ENCODE results near the gene ZNF628.

The ZNF628 gene

GRCh38 chr19:55457683-55458457 is 18.5 kb upstream of the ZNF628 start:
- no peak for TF ChIP-seq ZFX (IDR thresholded peaks at IDR 0.05)
- no peak for TF ChIP-seq CTCF (conservative IDR thresholded peaks at IDR 0.05)
- no peak overlapping the region for H3K27ac ChIP-seq

- no peak overlapping the region; the same call in 1 of the 2 replicates for H3K27ac ChIP-seq
- TF ChIP-seq ZFX (IDR thresholded peaks at IDR 0.05) (no peak), CTCF (conservative IDR thresholded peaks at IDR 0.05) (no peak)
Measured at GRCh38 chr19:55459551-55459949, 16.9 kb upstream of the ZNF628 start.

GRCh38 chr19:55459950-55460657 is 16.3 kb upstream of the ZNF628 start:
- peak overlapping the region; percentile 96 for H3K27ac ChIP-seq
- TF ChIP-seq ZFX (IDR thresholded peaks at IDR 0.05) (no peak), CTCF (conservative IDR thresholded peaks at IDR 0.05) (no peak)

- H3K27ac ChIP-seq: peak overlapping the region; percentile 96
- TF ChIP-seq ZFX (IDR thresholded peaks at IDR 0.05) (no peak), CTCF (conservative IDR thresholded peaks at IDR 0.05) (no peak)
Measured at GRCh38 chr19:55460670-55461258, 15.7 kb upstream of the ZNF628 start.

GRCh38 chr19:55461259-55461973 is 15.0 kb upstream of the ZNF628 start, which contains the start of gene ISOC2:
ISOC2 (minus strand) TSS chr19:55461642; CDS start chr19:55456486, 5,156 bp downstream.
- TF ChIP-seq ZFX (IDR thresholded peaks at IDR 0.05) (peak; percentile 57; the same call in 1 of the 2 replicates), CTCF (conservative IDR thresholded peaks at IDR 0.05) (no peak)
- peak within 1 kb of the TSS; percentile 96 for H3K27ac ChIP-seq

GRCh38 chr19:55461974-55462626 is 14.3 kb upstream of the ZNF628 start:
- peak overlapping the region; percentile 96 for H3K27ac ChIP-seq
- TF ChIP-seq ZFX (IDR thresholded peaks at IDR 0.05): no peak
- no peak for TF ChIP-seq CTCF (conservative IDR thresholded peaks at IDR 0.05)
